Left lobe of liver (tissue), 2 donors: ENCODE measurements around the gene LPXN. TPM values are rescaled to one million over a fixed set of nuclear protein-coding genes. Genes with fewer than 3 reads are reported as not detected.
"Not testable (repeated sequence)": the region's sequence is repeated elsewhere in the genome, so short reads cannot be mapped to it uniquely, and the experiment has no call there.

Source experiments
- ATAC-seq: fragments of 200-7000 bp; cut with Tn5 transposase; one replicate; pipeline ENCODE4 v1.9.1; 2020; ENCODE audit warnings: mild to moderate bottlenecking, moderate library complexity
- DNase-seq: peaks from one replicate; pipeline ENCODE4 v3.0.0-alpha.2; 2020; ENCODE audit warnings: low spot score
- total RNA-seq: library from RNA; stranded (reverse); gene quantifications from one replicate; pipeline ENCODE4 v1.2.1, GENCODE V29; 2021
- donor health status: DM: no; HTN: no; CAD: no; lungs with moderate emphysema.
- donor health status: DM: no; HTN: yes; CAD: no.

Gene LPXN
- total RNA-seq, 1 donor from 2014 or later, result 3.4 TPM

DNA sequence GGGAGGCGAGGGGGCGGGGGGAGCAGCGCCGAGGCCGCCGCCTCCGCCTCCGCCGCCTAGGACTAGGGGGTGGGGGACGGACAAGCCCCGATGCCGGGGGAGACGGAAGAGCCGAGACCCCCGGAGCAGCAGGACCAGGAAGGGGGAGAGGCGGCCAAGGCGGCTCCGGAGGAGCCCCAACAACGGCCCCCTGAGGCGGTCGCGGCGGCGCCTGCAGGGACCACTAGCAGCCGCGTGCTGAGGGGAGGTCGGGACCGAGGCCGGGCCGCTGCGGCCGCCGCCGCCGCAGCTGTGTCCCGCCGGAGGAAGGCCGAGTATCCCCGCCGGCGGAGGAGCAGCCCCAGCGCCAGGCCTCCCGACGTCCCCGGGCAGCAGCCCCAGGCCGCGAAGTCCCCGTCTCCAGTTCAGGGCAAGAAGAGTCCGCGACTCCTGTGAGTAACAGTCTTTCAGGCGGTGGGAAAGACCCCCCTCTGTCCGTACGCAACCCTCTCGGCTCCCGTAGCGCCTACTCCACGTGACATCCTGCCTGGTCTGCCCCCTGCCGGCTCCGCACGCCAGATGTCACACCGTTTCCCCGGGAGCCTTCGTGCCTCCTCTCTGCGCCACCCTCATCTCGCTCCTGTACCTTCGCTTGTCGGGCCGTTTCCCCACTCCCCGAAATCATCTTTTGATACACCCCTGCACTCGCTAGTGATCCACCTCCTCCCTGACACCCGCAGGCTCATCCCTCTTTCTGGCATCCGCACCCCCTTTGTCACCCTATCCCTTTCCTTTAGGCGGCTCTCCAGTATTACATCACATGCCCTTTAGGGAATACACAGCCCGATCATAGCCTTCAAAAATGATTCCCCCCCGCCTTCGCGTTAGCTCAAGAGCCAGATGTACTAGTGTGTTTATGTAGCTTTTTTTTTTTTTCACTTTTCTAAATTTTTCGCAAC is 3.8 kb upstream of the LPXN start:
- ATAC-seq (peak; percentile 69), DNase-seq (peak; percentile 92)

DNA sequence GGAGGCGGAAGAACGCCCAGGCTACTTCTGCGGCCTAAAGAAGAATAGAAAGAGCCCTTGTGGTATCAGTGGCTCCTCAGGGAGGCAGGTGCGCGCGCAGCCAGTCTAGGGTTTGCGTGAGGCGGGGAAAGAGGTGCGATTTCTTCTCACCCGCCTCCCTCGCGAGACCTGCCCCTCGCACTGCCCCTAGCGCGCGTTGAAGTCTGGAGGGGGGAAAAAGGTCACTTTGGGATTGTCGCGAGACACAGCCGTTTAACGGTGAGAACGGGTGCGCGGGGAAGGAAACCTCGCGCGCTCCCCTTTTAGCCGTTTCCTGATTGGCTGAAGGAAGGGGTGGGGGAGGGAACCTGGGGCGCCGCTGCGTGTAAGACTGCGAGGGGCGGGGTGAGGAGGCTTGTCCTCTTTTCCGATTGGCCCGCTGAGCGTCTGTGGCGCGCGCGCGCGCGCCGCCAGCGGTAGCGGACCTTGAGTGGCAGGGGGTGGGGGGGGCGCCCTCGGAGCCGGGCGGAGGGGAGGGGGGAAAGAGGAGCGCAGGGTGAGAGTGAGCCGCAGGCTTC is 3.1 kb upstream of the LPXN start, which contains the start of gene ZFP91:
Gene ZFP91, plus strand, starts transcription at position 429 of the 557 bp plus-strand sequence. CDS start 219 bp downstream, outside the sequence.
- DNase-seq (peak; percentile 97), ATAC-seq (peak; percentile 78)

DNA sequence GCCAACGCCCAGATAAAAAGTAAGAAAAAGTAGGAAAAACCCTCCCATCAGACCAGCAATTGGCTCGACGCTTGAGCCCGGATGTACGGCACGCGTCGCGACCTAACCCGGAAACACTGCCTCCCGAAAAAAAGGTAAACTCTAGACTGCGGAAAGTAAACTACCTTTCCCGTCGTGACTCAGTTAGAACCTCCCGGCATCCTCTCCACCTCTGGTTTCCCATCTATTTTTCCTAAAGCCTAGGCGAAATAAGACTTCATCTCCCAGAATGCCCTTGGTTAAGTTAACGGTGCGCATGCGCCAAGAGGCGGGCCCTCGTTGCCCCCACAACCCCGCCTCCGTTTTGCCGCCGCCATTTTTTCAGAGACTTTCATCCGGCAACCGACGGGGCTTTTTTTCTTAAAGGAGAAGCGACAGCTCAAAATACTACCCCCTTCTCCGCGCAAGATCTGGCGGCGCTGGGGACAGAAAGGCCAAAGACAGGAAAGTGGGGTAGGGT is 2.5 kb upstream of the LPXN start:
- peak; percentile 96 for DNase-seq
- peak; percentile 71 for ATAC-seq

DNA sequence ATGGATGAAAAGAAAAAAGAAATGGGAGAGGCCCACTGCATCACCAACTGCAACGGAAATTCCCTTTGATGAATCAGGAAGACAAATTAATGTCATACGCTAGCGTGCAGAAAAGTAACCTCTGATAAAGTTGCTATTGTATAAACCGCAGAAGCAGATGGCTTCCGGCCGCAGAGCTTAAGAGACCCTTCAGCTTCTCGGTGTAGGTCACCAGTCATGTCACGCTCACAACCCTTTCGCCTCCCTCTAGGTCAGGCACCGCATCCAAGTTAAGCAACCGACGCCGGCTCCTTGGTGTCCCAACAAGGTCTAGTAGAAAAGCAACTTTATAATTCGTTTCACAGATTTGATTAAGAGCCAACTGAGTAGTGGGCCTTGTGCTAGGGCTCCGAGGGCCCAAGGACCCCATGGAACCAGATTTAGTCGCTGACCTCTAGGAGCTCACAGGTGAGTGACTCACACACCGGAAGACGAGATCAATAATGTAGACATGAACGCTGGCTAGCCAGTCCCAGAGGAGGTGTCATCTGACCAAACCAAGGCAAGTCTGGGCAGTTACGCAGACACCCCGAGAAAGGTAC is 2.0 kb upstream of the LPXN start:
- DNase-seq, result no peak
- ATAC-seq, result peak; percentile 1

DNA sequence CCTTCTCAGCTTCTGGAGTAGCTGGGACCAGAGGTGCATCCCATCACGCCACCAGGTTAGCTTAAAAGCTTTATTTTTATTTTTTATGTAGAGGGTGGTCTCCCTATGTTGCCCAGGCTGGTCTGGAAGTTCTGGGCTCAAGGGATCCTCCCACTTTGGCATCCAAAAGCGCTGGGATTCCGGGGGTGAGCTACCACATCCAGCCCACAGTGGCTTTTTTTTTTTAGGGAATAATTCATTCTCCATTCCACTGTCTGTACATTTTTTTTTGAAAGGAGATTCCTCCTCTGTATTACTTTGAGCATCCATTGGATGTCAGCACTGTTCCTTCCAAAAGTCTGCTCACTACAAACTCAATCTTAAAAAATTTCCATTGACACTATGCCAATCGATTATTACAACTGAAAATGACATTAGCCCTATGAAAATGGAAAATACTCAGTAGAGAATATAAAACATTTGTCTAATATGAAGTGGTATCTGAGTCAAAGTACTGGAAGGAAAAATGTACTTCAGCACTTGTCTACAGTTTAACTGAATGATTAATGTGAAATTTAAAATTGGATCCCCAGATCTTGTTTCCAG is 1.3 kb upstream of the LPXN start:
- DNase-seq (no peak), ATAC-seq (no peak)

DNA sequence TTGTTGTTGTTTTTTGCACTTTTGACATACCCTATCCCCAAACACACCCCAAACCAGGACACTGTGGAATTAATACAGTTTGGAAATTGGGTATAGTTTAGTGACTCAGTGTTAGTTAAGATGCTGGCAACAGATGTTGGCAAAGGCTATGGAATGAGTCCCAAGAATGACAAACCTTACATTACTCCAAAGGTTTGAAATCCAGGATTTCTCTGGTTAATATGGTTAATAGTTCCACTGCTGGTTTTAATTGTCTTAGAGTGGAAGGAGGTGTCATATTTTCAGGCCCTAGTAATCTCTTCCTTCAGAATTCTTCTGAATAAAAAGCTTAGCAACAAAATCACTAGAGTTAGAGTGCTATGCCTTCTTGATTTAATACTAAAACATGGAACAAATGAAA is 775 bp downstream of the LPXN start:
- DNase-seq (no peak), ATAC-seq (no peak)

DNA sequence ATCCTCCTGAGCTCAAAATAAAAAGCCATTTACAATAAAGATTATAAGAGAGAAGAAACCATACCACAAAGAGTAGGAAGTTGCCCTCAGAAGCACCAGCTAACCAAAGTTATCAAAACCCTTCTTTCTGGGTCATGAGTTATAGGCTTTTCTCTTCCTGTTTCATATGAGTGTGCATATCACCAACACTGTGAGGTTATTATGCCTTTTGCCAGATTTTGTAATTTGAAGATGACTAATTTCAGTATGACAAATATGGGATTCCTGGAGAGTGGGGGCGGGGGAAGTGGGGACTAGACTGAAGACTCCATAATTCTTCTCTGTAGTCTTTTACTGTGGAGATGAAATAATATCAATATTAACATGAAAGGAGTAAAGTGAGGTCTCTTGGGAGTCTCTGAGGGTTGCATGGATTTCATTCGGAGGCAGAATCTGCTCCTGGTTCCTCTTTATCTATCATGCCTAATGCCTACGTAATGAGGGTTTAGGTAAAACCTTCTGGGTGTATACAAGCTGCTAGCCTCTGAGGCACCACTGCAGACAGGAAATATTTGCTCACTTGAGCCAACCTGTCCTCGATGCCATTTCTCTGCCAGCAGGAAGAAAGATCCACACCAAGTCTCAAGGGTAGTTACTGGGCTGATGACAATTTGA is 2.1 kb downstream of the LPXN start:
- ATAC-seq, result no peak
- DNase-seq, result no peak

DNA sequence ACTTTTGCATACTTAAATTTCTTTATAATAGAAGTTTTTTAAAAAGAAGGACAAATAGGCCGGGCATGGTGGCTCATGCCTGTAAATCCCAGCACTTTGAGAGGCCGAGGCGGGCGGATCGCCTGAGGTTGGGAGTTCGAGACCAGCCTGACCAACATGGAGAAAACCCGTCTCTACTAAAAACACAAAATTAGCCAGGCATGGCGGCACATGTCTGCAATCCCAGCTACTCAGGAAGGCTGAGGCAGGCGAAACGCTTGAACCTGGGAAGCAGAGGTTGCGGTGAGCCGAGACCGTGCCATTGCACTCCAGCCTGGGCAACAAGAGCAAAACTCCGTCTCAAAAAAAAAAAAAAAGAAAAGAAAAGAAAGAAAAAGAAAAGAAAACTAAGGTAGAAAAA is 2.8 kb downstream of the LPXN start:
- DNase-seq, ATAC-seq: not testable (repeated sequence)

DNA sequence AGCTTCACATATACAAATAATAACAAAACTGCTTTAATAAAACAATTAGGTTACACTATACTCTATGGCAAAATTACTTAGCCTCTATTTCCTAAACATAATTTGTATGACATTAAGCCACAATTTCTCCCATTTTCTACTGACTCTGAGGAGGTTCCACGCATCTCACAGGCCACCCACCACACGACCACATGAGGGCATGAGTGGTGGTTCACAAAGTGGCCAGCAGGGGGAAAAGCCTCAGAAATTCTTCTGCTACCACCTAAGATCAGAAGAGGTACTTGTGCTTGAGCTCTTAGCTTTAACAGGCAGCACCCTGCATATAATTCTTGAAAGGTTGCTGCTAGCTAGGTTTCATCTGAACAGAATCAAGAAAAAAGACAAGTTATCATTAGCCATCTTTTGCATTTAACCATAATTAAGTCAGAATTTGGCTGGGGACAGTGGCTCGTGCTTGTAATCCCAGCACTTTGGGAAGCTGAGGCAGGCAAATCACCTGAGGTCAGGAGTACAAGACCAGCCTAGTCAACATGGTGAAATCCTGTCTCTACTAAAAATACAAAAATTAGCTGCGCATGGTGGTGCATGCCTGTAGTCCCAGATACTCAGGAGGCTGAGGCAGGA is 7.7 kb downstream of the LPXN start:
- DNase-seq (no peak), ATAC-seq (peak; percentile 78)

DNA sequence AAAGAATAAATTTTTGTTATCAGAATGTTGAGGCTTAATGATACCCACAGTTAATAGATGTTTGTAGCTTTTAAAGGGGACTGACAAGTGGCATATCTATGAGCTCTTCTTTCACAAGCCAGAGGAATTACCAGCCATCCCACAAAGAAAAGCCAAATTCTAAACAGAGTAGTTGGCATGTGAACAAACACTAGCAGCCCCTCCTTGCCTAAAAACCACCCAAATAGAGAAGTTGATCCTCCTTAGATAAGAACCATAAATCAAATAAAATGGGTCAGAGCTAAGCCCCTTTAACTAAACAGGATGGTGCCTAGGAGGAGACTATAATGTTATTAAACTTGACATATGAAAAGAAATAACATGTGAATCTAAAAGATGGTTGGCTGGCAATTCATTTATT is 11.4 kb downstream of the LPXN start:
- no peak for ATAC-seq
- DNase-seq, result no peak

DNA sequence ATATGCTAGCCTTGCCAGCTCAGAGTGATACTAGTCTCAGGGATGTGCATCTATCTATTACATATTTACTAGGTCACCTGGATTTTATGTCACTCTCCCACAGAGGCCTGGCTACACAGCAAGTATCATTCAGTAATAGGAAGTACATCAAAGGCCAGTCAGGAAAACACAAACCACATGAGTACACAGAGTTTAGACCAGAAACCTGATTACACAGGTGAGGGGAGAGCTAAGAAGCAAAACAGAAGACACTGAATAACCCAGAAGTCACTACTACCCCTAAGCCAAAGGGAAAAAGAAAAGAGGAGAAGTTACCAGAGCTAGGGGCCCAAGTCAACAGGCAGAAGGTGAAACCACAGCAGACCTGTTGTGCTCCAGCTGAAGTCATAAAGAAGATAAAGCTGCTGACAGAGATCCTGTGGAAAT is 13.3 kb downstream of the LPXN start:
- no peak for DNase-seq
- ATAC-seq, result peak; percentile 57

DNA sequence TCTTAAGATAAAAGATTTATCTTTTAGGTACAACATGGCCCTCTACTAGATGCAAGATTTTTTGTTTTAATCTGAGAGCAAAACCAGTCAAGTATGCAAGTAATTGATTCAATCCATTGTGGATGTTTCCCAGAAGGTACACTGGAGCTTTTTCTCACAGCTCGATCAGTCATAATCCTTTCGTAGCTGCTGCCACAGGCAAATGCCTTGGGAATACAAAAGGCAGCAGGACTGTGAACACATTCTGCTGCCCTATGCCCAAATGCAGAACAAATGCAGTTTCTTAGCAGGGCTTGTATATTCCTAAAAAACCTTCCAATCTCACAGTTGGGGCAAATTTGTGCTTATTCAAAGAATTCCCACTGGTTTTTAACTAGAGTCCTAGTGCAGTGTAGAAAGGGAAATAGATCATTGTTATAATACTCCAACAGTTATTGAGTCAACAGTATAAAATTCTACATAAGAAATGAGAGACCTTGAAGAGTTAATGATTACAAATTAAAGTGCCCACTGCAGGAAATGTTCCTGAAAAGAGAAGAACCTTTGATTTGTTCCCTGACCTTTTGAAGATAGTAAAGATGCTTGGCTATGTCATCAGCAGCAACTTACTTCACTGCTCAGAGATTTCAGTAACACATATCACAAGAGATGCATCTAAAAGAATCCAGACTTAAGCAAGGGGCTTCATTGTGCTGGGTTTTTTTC is 14.1 kb downstream of the LPXN start:
- DNase-seq, result no peak
- peak; percentile 64 for ATAC-seq

DNA sequence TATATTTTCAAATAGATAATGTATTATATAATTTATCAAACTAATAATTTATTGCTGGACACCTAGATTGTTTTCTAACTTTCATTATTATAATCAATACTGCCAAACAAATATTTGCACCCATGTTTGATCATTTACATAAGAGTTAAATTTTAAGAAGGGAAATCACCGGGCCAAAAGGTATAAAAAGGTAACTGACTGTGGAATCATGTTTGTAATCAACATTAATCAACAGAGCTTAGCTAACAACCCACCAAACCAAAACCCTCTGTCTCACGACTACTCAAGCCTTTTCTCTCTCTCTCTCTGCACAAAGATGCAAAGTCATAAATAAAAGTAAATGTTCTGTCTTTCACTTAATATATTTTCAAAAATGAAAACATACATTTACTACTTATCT is 14.8 kb downstream of the LPXN start:
- ATAC-seq (peak; percentile 35), DNase-seq (no peak)

DNA sequence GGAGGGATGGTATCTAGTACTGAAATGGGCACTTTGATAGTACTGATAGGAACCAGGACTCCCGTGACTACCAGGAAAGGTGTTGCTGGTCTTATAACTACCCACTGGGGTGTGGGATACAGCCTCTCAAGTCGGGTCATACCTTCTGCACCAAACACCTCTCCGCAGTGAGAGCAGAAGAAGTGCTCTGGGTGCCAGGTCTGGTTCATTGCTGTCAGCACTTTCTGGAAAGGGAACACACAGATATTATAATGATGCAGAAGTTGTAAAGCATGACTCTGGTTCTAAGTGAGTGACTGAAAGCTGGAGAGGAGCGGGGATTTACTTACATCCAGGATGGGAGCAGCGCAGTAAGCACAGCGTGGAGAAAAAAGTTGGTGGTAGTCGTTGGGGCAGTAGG is 26.0 kb downstream of the LPXN start:
- ATAC-seq (no peak), DNase-seq (no peak)

DNA sequence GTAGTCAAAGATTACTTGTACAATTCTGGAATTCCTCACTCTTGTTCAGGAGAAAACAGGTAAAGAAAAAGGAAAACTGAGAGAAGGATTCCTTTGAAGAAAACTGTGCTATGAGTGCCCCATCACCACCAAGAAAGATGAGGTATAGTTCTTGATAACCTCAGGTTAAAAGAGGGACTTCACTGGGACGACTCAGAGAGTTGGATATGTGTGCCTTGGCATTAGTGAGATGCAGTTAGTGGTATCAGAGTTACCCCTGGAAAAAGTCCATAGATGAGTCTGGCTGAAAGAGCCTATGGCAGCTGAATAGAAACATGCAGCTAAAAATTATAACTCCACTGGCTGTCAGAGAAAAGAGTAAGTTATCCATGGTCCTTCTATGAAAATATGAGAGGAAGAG is 28.8 kb downstream of the LPXN start:
- no peak for ATAC-seq
- no peak for DNase-seq

DNA sequence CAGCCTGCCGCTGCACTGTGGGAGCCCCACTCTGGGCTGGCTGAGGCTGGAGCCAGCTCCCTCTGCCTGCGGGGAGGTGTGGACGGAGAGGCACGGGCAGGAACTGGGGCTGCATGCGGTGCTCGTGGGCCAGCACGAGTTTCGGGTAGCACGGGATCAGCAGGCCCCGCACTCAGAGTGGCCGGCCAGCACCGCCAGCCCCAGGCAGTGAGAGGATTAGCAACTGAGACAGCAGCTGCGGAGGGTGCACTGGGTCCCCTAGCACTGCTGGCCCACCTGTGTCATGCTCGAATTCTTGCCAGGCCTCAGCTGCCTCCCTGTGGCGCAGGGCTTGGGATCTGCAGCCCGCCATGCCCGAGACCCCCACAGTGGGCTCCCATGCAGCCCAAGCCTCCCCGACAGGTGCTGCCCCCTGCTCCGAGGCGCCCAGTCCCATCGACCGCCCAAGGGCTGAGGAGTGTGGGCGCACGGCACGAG is 43.8 kb downstream of the LPXN start:
- ATAC-seq (no peak), DNase-seq (no peak)

DNA sequence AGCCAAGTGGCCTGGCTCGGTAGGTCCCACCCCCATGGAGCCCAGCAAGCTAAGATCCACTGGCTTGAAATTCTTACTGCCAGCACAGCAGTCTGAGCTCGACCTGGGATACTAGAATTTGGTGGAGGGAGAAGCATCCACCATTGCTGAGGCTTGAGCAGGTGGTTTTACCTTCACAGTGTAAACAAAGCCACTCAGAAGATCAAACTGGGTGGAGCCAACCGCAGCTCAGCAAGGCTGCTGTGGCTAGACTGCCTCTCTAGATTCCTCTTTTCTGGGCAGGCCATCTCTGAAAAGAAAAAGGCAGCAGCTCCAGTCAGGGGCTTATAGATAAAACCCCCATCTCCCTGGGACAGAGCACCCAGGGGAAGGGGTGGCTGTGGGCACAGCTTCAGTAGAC is 45.4 kb downstream of the LPXN start:
- DNase-seq (no peak), ATAC-seq (no peak)

DNA sequence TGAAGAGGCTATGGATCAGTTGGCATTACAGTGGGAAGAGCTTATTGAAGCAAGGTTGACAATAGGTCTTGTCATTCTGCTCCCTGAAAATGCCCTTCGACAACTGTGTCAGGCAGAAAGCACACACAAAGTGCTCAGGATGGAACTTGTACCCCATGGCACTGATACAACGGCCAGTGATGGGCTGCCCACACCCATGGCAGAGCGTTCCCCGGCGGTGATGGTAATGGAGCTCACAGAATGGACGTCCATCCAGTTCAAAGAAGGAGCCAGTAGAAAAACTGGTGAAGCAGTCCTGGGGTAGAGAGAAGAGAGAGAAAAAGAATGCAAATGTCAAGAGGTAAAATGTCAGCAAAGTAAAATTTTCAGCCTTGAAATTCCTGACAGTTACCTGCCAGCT is 48.2 kb downstream of the LPXN start:
- DNase-seq (no peak), ATAC-seq (no peak)

DNA sequence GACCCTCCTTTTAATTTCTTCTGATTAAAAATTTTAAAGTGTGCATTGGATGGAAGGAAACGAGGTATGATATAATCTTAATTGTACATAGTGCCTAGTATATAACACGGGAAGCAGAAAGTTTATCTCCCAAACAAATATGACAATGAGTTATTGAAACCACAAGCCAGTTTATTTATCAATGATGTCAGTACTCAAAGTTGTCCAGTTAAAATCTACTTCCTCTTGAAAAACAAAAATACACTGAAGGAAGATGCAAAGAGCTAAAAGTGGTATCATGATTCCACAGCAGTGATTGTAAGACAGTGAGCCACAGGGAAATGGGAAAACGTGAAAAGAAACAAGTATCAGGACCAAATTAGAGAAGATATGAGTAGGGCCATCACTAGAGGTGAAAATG is 48.9 kb downstream of the LPXN start:
- ATAC-seq, result no peak

More for the DNA sequence above, 48.9 kb downstream of the LPXN start:
- DNase-seq, result no peak
